NOMO-1 treated with dmso at 0.1 percent for 144 hours (cell line): ENCODE measurements around the gene FBXO45.
A peak's percentile ranks its signal among the peaks of the same experiment; 100 is the strongest.
"Not testable (repeated sequence)": the region's sequence is repeated elsewhere in the genome, so short reads cannot be mapped to it uniquely, and the experiment has no call there.

Source experiments
- DNase-seq: peaks from one replicate; lab custom pipeline; 2025; ENCODE audit not compliant: unreplicated experiment; lab: John Stamatoyannopoulos, UW

Gene FBXO45, protein sequence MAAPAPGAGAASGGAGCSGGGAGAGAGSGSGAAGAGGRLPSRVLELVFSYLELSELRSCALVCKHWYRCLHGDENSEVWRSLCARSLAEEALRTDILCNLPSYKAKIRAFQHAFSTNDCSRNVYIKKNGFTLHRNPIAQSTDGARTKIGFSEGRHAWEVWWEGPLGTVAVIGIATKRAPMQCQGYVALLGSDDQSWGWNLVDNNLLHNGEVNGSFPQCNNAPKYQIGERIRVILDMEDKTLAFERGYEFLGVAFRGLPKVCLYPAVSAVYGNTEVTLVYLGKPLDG

DNA sequence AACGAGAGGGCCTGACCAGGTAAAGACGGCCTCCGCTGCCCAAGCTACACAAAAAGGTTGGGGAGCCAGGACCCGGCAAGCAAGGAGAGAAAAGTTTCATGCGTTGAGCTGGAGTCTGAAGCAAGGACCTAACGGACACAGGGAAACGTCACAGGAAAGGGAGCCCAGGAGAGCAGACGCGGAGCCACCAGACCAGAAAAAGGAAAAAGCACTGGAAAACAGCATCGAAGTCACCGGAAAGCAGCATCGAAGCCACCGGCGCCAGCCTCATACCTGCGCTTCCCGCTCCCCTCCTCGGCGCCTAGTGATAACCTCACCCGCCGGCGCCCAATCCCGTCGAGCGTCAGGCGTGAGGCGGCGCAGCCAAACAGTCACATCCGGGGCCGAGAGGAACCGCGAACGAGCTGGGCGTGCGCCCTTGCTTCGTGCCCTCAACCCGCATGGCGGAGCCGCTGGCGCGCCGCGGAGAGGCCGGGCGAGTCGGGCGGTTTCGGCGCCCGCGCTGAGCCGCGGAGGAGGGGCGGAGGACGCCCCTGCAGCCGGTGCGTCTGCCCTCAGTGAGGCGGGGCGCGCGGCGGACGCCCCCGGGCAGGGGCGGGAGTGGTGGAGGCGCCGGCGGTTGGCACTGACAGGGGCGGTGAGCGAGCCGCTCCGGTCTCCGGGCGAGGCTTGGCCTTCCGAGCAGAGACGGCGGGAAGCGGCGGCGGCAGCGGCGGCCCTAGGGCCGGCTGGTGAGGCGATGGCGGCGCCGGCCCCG, at the start of gene FBXO45, which contains the start of gene WDR53:
FBXO45 (plus strand) TSS at position 415 of the 757 bp plus-strand sequence; CDS start at position 740, 325 bp downstream.
WDR53 (minus strand) TSS at position 309 of the 757 bp plus-strand sequence. CDS start 7,079 bp downstream, outside the sequence.
- DNase-seq = peak; percentile 99

DNA sequence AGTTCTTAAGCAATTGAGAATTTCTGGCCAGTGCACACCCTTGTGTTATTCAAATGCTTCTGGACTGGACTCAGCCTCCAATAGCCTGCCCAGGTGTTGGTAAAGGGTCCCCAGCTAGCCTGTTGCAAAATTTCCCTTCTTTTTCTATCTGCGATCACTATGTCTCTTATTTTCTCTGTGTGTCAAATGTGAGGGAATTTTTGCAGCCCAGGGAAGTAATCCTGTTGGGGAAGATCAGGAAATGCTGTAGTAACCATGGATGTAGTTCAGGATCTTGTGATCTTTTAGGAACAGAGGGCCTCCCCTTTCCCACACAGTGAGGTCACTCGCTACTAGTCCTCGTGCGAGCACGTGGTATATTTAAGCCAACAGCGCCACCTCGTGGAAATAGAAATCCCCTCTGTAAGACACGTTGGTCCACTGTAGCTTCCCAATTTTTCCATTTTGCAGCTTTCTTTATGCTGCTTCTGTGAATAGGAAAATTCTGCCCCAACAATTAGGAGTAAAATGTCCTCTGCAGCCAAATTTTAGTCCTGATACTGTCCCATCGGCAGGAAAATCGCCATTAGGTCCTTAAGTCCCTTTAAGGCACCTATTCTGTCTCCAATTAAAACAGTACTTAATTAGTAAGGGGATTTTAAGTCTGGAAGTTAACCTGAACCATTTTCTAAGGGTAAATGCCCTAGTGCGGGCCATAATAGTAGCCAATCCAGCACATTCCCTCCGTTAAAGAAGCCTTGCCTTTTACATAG, 49.3 kb upstream of the FBXO45 start:
- DNase-seq = peak; percentile 64

DNA sequence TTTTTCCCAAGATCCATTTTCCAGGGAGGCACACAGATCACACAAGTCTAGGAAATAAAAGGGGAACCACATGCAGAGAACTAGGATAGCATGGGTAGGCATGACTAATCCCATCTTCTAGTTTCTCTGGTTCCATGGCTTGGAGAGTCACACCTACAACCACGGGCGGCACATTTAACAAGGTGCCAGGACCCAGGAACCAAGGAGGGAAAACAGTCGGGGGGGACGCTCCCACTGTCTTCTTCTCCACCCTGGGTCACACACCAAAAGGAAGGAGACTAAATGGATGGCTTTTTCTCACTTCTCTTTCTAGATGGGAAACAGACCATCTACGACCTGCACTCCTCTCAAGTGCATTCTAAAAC, 48.8 kb upstream of the FBXO45 start:
- DNase-seq = no peak

DNA sequence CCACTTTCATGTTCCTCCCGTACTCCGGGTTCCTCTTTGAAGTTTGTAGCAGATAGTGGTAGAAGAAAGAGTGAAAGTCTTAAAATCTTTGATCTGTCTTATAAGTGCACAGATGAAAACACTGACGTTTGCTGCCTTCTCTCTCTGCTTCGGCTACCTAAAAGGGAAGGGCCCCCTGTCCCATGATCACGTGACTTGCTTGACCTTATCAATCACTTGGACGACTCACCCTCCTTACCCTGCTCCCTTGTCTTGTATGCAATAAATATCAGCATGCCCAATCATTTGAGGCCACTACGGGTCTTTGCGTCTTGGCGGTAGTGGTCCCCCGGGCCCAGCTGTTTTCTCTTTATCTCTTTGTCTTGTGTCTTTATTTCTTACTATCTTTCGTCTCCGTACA, 47.2 kb upstream of the FBXO45 start:
- DNase-seq = not testable (repeated sequence)

DNA sequence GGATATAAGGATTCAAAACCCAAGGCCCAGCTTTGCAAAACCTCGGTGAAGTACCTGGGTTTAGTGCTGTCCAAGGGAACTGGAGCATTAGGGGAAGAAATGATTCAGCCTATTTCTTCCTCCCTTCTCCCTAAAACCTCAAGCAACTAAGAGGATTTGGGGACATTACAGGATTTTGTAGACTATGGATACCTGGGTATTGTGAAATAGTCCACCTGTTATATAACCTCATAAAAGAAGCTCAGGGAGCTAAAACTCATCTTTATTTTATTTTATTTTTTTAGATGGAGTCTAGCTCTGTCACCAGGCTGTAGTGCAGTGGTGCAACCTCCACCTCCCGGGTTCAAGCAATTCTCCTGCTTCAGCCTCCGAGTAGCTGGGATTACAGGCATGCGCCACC, 44.6 kb upstream of the FBXO45 start:
- no peak for DNase-seq

DNA sequence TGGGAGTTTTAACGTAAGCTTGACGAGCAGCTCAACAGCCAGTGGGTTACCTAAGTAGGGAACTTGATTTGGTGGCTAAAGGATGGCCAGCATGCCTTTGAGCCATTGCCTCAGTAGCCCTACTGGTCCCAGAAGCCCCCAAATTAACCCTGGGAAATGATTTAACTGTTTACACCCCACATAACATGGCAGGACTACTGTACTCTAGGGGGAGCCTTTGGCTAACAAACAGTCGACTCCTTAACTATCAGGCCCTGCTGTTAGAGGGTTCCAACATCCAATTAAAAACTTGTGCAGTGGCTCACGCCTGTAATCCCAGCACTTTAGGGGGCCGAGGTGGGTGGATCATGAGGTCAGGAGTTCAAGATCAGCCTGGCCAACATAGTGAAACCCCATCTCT, 43.9 kb upstream of the FBXO45 start:
- peak; percentile 35 for DNase-seq

DNA sequence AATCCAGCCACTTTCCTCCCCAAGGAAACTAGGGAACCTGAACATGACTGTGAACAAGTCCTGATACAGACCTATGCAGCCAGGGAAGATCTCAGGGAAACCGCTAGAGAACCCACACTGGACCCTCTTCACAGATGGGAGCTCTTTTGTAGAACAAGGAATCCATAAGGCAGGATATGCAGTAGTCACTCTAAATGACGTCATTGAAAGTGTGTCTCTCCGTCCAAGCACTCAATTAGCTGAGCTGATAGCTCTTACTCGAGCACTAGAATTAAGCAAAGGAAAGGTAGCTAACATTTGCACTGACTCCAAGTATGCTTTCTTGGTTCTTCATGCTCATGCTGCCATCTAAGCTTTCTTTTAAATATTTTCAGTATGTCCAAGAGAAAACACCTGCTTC, 43.3 kb upstream of the FBXO45 start:
- no peak for DNase-seq

DNA sequence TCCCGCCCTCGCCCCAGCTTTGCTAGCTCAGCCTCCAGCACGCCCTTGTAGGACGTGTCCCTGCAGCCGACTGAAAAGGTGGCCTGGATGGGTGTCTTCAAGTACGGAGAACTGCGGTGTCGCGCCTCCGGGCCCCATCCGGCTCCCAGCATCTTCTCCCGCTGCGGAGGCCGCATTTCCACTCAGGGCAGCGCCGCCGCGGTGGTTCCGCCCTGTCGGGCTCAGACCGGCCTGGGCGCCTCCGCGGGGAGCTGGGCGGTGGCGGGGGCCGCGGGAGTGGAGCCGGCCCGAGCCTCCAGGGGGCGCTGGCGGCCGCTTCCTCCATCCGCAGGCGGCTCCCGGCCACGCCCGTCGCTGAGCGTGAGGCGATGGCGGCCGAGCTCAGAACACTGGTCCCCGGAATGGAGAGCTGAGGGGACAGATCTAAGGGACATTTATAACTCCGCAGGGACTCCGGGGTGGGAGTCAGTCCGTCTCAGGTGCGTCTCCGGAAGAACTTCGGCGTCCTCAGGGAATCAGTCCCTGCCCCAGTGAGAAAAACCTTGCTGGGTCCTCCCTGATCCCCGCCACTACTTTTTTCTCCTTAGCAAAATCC, 39.7 kb upstream of the FBXO45 start:
- peak; percentile 87 for DNase-seq

DNA sequence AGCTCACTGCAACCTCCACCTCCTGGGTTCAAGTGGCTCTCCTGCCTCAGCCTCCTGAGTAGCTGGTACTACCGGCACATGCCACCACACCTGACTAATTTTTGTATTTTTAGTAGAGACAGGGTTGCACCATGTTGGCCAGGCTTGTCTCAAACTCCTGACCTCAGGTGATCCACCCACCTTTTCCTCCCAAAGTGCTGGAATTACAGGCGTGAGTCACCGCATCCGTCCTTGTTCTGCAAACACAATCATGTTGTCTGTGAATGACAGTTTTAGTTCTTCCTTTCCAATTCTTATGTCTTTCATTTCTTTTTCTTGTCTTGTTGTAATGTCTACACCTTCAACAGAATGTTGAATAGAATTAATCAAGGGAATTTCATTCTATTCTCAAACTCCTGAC, 37.0 kb upstream of the FBXO45 start:
- DNase-seq = no peak

DNA sequence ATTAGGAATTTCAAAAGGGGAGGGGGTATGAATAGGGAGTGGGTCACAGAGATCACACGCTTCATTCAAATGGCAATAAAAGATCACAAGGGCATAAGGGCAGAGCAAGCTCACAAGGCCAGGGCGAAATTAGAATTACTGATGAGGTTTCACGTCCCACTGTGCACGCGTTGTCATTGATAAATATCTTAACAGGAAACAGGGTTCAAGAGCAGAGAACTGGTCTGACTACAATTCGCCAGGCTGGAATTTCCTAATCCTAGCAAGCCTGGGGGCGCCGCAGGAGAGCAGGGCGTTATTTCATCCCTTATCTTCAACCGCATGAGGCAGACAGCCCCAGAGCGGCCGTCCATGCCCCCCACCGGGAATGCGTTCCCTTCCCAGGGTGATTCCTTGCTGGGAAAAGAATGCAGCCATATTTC, 35.2 kb upstream of the FBXO45 start:
- DNase-seq = no peak

DNA sequence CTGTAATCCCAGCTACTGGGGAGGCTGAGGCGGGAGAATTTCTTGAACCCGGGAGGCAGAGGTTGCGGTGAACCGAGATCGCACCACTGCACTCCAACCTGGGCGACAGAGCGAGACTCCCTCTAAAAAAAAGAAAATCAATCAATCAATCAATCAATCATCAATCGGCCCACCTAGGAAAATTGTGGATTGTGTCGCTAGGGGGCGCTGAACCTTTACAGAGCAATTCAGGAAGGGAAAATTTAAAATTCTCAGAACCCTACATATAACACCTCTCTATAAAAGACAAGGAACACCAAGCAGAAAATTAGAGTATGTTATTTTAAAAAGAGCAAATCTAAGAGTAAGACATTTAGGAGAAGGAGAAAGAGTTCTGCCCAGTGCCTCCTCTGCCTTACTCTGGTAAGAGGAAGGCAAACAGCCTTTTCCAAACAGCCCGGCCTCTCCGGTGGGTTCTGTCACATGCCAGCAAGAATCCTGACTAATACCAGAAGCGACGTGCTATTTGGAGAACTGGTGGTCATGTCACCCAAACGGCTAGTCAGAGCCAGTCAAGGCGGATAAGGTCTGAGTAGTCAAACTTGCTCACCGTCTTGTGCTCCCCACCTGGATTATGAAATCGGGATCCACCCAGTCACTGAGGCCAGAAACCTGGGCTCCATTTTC, 31.0 kb upstream of the FBXO45 start:
- DNase-seq = peak; percentile 31

DNA sequence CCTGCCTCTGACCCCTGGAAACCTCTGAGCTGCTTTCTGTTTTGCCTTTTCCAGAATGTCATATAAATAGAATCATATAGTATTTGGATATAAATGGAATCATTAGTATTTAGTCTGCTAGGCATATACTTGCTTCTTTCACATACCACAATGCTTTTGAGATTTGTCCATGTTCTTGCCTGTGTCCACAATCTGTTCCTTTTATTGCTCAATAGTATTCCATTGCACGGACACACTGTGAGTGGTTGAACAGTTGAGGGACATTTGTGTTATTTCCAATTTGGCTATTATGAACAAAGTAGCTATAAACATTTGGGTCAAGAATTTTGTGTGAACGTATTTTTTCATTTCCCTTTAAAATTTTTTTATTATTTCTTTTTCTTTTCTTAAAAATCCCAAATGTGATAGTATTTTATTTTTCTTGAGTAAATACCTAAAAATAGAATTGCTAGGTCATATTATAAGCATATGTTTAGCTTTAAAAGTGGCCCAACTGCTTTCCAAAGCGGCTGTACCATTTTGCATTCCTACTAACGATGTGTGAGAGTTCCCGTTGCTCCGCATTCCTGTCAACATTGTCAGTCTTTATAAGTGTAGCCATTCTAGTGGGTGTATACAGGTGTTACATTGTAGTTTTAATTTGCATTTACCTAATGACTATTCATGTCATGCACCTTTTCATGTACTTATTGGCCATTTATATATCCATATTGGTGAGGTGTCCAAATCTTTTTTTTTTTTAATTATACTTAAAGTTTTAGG, 26.6 kb upstream of the FBXO45 start:
- DNase-seq = no peak

DNA sequence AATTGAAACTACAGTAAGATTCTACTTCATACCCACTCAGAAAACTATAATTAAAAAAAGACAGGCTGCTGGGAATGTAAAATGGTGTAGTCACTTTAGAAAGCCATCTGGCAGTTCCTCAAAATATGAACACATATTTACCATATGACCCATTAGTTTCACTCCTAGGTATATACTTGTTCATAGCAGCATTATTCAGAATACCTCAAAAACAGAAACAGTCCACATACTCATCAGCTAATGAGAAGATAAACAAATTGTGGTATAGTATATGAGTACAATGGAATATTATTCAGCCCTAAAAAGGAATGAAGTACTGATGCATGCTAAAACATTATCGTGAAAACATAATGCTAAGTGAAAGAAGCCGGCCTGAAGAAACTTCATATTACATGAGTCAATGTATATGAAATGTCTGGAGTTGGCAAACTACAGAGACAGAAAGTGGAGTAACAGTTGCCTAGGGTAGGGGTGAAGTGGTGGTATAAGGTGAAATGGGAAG, 23.9 kb upstream of the FBXO45 start:
- DNase-seq = no peak

DNA sequence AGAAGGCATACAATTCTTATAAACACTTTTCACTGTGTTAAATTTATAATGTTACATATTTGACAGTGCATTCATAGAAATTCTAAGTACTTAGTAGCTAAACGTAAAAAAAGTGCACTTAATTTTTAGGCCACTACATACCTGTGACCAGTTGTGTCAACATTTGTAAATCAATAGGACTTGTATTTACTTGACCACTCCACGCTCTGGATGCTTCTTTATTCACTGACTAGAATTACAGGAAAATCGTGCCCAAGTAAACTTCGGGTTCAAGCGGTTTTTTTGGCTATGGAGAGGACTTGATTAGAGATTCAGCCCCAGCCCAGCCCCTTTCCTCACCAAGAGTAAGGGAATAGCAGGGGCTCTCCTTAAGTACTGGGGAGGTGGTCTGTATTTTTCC, 21.9 kb upstream of the FBXO45 start:
- DNase-seq = no peak

DNA sequence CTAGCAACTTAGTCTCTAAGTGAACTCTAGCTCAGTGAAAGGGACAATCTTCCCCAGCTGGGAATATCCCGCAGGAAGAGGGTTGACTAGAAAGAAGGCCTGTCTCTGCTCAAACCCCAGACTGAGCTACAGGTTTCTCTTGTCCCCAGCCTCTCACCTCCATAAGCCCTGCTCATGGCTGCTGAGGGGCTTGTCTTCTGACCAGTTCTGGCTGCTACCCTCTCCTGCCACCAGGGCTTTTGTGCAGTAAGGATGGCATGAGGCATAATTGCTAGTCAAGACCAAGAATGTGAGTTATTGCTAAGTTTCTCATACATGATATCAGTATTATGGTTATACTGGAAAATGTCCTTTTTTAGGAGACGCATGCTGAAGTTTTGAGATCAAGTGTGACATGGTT, 21.4 kb upstream of the FBXO45 start:
- DNase-seq = no peak

DNA sequence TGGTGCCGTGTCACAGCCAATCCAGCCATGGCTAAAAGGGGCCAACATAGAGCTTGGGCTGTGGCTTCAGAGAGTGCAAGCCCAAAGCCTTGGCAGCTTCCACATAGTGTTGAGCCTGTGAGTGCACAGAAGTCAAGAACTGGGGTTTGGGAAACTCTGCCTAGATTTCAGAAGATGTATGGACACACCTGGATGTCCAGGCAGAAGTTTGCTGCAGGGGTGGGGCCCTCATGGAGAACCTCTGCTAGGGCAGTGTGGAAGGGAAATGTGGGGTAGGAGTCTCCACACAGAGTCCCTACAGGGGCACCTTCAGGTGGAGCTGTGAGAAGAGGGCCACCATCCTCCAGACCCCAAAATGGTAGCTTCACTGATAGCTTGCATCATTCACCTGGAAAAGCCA, 19.1 kb upstream of the FBXO45 start:
- not testable (repeated sequence) for DNase-seq

DNA sequence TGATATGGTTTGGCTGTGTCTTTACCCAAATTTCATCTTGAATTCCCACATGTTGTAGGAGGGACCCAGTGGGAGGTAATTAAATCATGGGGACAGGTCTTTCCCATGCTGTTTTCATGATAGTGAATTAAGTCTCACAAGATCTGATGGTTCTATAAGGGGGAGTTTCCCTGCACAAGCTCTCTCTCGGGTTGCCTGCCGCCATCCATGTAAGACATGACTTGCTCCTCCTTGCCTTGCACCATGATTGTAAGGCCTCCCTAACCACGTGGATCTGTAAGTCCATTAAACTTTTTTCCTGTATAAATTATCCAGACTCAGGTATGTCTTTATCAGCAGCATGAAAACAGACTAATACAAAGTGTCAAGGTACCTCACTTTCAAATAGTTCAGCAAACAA, 18.3 kb upstream of the FBXO45 start:
- not testable (repeated sequence) for DNase-seq

DNA sequence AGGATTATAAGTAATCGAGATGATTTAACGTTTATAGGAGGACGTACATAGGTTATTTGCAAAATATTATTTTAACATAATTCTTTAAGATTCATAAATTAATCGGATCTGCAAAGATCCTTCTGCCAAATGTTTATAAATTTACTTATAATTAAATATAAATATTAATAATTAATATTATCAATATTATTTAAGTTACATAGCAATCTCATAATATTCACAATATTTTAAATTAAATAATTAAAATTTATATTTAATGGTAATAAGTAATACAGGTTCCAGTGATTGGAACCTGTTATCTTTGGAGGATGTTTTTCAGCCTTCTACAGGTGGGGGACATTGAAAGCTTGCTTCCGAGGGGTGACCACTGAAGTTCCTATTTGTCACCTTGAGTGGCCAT, 16.2 kb upstream of the FBXO45 start:
- DNase-seq = no peak

DNA sequence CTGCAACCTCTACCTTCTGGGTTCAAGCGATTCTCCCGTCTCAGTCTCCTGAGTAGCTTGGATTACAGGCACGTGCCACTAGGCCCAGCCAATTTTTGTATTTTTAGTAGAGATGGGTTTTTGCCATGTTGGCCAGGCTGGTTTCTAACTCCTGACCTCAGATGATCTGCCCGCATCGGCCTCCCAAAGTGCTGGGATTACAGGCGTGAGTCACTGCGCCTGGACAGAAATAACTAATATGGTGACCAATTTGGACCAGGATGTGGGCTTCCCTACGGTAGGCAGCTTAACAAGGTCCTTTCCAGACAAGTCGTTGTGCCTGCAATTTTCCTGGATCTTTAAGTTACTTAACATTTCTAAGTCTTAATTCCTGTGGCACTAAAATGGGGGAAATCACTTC, 14.9 kb upstream of the FBXO45 start:
- DNase-seq = no peak

DNA sequence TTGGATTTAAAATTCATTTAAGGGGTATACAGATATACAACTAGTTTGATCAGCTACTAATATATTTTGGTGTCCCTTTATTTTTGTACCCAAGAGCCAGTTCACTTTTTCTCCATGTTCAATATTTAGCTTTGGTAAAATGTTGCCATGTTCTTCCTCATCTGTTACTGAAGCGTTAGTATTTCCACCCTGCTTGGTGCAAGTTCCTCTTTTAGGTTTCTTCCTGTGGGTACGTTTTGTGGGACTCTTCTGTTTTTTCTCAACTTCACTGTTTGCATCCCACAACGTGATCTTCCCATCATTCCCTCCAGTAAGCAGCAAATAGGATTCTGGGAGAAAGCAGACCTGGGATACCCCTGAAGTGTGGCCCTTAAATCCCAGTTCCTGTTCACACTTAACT, 14.3 kb upstream of the FBXO45 start:
- DNase-seq = peak; percentile 72
